ENCODE measurements around the gene LDLRAD4.

Gene LDLRAD4

DNA sequence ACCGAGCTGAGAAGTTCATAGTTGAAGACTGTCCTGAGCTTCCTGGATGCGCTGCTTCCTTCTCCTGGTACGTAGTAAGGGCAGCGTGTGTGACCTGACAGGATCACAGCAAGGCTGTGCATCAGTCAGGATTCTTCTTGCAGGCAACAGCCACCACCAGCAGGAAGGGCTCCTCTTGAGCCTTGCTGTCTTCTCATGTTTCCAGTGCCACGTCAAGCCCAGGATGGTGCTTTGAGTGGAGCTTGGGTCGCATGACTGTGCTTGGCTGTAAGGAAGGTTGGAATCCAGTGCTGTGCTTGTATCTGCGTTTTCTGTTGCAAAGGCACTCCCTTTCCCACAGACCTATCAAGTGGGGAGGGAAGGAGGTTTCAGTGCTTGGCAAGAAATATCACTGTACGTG is 194.3 kb downstream of the LDLRAD4 start:
- TF ChIP-seq, protein P1, sequence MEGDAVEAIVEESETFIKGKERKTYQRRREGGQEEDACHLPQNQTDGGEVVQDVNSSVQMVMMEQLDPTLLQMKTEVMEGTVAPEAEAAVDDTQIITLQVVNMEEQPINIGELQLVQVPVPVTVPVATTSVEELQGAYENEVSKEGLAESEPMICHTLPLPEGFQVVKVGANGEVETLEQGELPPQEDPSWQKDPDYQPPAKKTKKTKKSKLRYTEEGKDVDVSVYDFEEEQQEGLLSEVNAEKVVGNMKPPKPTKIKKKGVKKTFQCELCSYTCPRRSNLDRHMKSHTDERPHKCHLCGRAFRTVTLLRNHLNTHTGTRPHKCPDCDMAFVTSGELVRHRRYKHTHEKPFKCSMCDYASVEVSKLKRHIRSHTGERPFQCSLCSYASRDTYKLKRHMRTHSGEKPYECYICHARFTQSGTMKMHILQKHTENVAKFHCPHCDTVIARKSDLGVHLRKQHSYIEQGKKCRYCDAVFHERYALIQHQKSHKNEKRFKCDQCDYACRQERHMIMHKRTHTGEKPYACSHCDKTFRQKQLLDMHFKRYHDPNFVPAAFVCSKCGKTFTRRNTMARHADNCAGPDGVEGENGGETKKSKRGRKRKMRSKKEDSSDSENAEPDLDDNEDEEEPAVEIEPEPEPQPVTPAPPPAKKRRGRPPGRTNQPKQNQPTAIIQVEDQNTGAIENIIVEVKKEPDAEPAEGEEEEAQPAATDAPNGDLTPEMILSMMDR (IDR thresholded peaks at IDR 0.05; ENCODE audit: extremely low read depth, missing control alignments), result no peak
- no peak for DNase-seq (ENCODE audit: low spot score)

DNA sequence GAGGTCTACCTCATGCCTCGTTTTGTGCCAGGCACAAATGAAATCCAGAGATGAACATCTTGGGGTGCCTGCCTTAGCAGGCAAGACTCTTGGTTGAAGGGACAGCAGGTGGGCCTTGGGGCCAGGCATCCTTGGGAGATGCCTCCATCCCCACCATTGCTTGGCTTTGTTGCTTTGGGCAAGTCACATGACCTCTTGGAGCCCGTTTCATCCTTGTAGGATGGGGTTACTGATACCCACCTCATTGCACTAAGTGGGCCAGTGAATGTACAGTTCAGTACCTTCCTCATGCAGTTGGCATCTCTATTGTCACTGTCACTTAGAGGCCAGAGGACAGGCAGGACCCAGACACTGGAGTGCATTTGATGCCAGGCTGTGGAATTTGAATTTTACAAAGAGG is 195.5 kb downstream of the LDLRAD4 start:
- TF ChIP-seq, protein P1 (IDR thresholded peaks at IDR 0.05; ENCODE audit: extremely low read depth, missing control alignments), result no peak
- no peak for DNase-seq (ENCODE audit: low spot score)

DNA sequence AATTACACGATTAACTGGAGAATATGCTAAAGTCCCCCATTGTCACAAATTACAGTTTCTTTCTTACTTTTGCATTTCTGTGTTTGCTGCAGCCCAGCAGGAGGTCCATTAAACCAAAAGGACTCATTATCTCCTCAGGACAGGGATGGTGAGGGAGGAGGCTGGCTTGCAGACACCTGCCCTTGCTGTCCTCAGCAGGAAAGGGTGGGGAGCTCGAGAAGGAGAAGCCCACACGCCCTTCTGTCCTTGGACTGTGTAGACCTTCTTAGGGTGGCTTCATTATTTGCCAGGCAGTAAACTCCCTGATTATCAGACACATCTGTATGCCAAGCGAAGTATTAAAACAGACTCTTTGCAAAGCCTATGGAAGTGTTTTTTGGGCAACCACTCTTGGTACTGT is 196.0 kb downstream of the LDLRAD4 start:
- no peak for DNase-seq (ENCODE audit: low spot score)
- TF ChIP-seq, protein P1 (IDR thresholded peaks at IDR 0.05; ENCODE audit: extremely low read depth, missing control alignments), result no peak

DNA sequence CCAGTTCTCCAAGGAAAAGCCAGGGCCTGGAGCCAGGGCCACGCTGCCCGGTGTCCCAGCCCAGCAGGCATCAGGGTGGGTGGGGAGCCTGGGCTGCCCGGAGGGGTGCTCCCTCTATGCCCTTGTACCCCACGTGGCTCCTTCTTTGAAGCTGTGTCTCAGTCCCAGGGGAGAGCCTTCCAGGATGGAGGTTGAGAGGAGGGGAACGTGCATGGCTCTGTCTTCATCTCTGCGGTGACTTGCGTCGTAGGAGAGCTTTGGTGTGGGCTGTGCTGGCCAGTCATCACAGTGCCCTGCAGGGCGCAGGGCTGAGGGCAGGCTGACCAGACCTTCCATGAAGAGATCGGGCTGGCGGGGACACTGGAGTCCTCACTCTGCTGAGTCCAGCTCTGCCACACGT is 197.2 kb downstream of the LDLRAD4 start:
- TF ChIP-seq, protein P1 (IDR thresholded peaks at IDR 0.05; ENCODE audit: extremely low read depth, missing control alignments), result no peak
- no peak for DNase-seq (ENCODE audit: low spot score)

DNA sequence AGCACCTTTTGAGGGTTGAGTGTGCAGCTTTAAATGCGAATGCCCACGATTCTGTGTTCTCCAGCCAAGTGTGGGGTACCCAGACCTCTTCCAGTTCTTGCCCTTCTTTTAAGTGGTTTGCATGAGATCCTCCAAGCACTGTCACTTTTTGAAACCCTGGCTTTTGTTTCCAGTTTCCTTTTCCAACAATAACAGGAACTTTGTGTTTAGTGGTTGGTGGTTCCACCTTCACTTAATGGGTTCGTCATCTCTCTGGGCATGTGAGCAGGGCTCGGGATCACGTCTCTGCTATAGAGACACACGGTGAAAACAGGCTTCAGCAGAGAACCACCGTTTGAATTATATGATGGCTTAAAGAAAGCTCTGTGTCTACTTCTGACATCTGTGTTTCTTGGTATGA is 197.6 kb downstream of the LDLRAD4 start:
- TF ChIP-seq, protein P1 (IDR thresholded peaks at IDR 0.05; ENCODE audit: extremely low read depth, missing control alignments), result no peak

DNA sequence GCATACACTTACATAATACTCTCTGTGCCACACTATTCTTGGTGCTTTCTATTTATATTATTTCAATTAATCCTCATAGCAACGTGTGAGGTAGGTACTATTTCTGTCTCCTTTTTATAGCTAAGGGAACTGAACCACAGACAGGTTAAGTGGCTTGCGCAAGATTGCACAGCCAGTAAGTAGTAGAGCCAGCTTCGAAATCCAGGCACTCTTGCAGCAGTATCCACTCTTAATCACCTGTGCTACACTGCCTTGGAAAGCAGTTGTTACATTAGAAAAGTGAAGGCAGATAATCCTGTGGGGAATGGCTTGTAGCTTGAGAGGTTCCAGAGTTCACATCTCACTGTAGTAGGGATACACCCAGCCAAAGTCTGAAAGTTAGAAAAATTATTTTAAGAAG is 198.3 kb downstream of the LDLRAD4 start:
- DNase-seq (ENCODE audit: low spot score), result no peak
- TF ChIP-seq, protein P1 (IDR thresholded peaks at IDR 0.05; ENCODE audit: extremely low read depth, missing control alignments), result no peak

More for the DNA sequence above, 197.6 kb downstream of the LDLRAD4 start:
- DNase-seq (ENCODE audit: low spot score), result no peak

DNA sequence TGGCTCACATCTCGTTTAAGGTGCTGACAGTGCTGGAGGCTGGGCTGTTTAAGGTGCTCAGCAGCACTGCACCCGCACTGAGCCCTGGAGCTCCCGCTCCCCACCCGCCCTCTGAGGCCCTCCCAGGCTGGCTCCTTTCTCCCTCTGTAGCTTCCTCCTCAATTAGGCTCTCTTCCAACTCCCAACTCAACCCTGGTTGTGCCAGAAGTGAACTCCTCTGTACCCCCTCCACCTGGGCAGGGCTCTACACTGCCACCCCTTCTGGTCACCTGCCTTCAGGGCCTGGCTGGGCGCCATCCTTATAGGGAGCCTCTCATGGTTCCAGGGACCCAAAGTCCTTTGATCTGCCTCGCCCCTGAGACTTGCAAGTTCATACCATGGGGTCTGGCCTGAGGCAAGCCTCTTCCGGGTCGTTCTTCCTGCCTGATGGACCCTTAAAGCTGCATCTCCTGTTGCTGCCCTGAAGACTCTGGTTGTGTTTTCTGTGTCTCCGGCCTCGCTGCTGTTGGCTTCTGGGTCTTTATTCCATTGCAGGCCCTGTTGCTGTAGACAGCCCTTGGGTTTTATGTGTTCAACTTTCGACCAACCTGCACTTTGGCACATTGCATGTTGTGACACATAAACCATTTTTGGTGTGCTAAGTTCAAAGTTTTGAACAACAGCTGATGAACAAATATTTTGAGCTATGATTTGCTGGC is 199.6 kb downstream of the LDLRAD4 start:
- TF ChIP-seq, protein P1 (IDR thresholded peaks at IDR 0.05; ENCODE audit: extremely low read depth, missing control alignments), result no peak

More for the DNA sequence above, 199.6 kb downstream of the LDLRAD4 start:
- DNase-seq (ENCODE audit: low spot score), result no peak

Data from GM20000 (cell line).